H9 (cell line): Measurements from ENCODE around the gene ARCN1. TPM values are rescaled to one million over a fixed set of nuclear protein-coding genes. Genes with fewer than 3 reads are reported as not detected.

Experiments
- DNase-seq: peaks from one replicate; pipeline ENCODE4 v3.0.0-alpha.2; 2017
- H2AFZ ChIP-seq: one replicate; pipeline ENCODE4 v1.6.1; 2013; ENCODE audit warnings: mild to moderate bottlenecking, low read length, control low read depth, moderate library complexity
- H2AK5ac ChIP-seq: 2 replicates; pipeline ENCODE4 v1.6.1; 2013; ENCODE audit warnings: low read length, control low read depth, mixed read lengths; ENCODE audit not compliant: insufficient read length
- H2BK120ac ChIP-seq: one replicate; pipeline ENCODE4 v1.6.1; 2013; ENCODE audit warnings: low read depth, mild to moderate bottlenecking, low read length, control low read depth, inconsistent platforms; ENCODE audit not compliant: poor library complexity, severe bottlenecking
- H2BK12ac ChIP-seq: 2 replicates; pipeline ENCODE4 v1.6.1; 2013; ENCODE audit warnings: low read length, control low read depth, mixed read lengths, low read depth; ENCODE audit not compliant: insufficient read length
- H2BK15ac ChIP-seq: 2 replicates; pipeline ENCODE4 v1.6.1; 2013; ENCODE audit warnings: low read depth, low read length, control low read depth
- H2BK20ac ChIP-seq: one replicate; pipeline ENCODE4 v1.6.1; 2013; ENCODE audit warnings: low read depth, mild to moderate bottlenecking, low read length, control low read depth, inconsistent platforms; ENCODE audit not compliant: poor library complexity, severe bottlenecking
- H2BK5ac ChIP-seq: 2 replicates; pipeline ENCODE4 v1.6.1; 2013; ENCODE audit warnings: low read length, control low read depth, mixed read lengths; ENCODE audit not compliant: insufficient read length
- H3K14ac ChIP-seq: 2 replicates; pipeline ENCODE4 v1.6.1; 2013; ENCODE audit warnings: low read length, control low read depth; ENCODE audit not compliant: insufficient read depth
- H3K18ac ChIP-seq: 2 replicates; pipeline ENCODE4 v1.6.1; 2013; ENCODE audit warnings: low read depth, mild to moderate bottlenecking, mixed read lengths, low read length, control low read depth; ENCODE audit not compliant: insufficient read length
- H3K23ac ChIP-seq: 2 replicates; pipeline ENCODE4 v1.6.1; 2013; ENCODE audit warnings: low read length, control low read depth, mixed read lengths, low read depth; ENCODE audit not compliant: insufficient read length
- H3K23me2 ChIP-seq: 2 replicates; pipeline ENCODE4 v1.6.1; 2013; ENCODE audit warnings: low read depth, mild to moderate bottlenecking, mixed read lengths, low read length, control low read depth; ENCODE audit not compliant: insufficient read length, poor library complexity, severe bottlenecking
- H3K27ac ChIP-seq: 2 replicates; pipeline ENCODE4 v1.5.1; 2013; ENCODE audit warnings: low read length, control low read depth, mixed read lengths, low read depth; ENCODE audit not compliant: insufficient read length
- H3K27me3 ChIP-seq: 2 replicates; pipeline ENCODE4 v1.6.1; 2013; ENCODE audit warnings: low read length, control low read depth, inconsistent platforms; ENCODE audit not compliant: insufficient read depth
- H3K4ac ChIP-seq: 2 replicates; pipeline ENCODE4 v1.6.1; 2013; ENCODE audit warnings: low read depth, mild to moderate bottlenecking, control low read depth, inconsistent platforms, low read length, moderate library complexity
- H3K4me1 ChIP-seq: 2 replicates; pipeline ENCODE4 v1.6.1; 2013; ENCODE audit warnings: low read length, control low read depth, inconsistent platforms; ENCODE audit not compliant: insufficient read depth
- H3K4me2 ChIP-seq: 2 replicates; pipeline ENCODE4 v1.6.1; 2013; ENCODE audit warnings: low read length, control low read depth, mixed read lengths; ENCODE audit not compliant: insufficient read length, insufficient read depth
- H3K56ac ChIP-seq: 2 replicates; pipeline ENCODE4 v1.6.1; 2013; ENCODE audit warnings: low read depth, mild to moderate bottlenecking, mixed read lengths, low read length, control low read depth; ENCODE audit not compliant: insufficient read length
- H3K79me1 ChIP-seq: 2 replicates; pipeline ENCODE4 v1.6.1; 2013; ENCODE audit warnings: low read depth, mild to moderate bottlenecking, moderate library complexity, low read length, control low read depth, inconsistent platforms; ENCODE audit not compliant: insufficient read depth, poor library complexity, severe bottlenecking
- H3K79me2 ChIP-seq: 2 replicates; pipeline ENCODE4 v1.6.1; 2013; ENCODE audit warnings: low read length, control low read depth, inconsistent platforms; ENCODE audit not compliant: insufficient read depth
- H3K9ac ChIP-seq: 2 replicates; pipeline ENCODE4 v1.6.1; 2013; ENCODE audit warnings: low read length, control low read depth, mixed read lengths; ENCODE audit not compliant: insufficient read length; ENCODE audit errors: extremely low read depth
- H3K9me3 ChIP-seq: one replicate; pipeline ENCODE4 v1.6.1; 2013; ENCODE audit warnings: low read depth, low read length, inconsistent platforms; ENCODE audit not compliant: control insufficient read depth
- H3T11ph ChIP-seq: one replicate; pipeline ENCODE4 v1.6.1; 2013; ENCODE audit warnings: mild to moderate bottlenecking, low read length, control low read depth, inconsistent platforms
- H4K20me1 ChIP-seq: one replicate; pipeline ENCODE4 v1.6.1; 2013; ENCODE audit not compliant: control insufficient read depth, insufficient read length, insufficient read depth
- H4K5ac ChIP-seq: 2 replicates; pipeline ENCODE4 v1.6.1; 2013; ENCODE audit warnings: low read depth, mild to moderate bottlenecking, mixed read lengths, low read length, control low read depth; ENCODE audit not compliant: insufficient read length
- H4K8ac ChIP-seq: replicated peaks from 2 replicates; pipeline ENCODE4 v1.6.1; 2013; ENCODE audit warnings: low read length, control low read depth, mixed read lengths, low read depth; ENCODE audit not compliant: insufficient read length
- H4K91ac ChIP-seq: 2 replicates; pipeline ENCODE4 v1.6.1; 2013; ENCODE audit warnings: low read depth, mild to moderate bottlenecking, moderate library complexity, mixed read lengths, low read length, control low read depth; ENCODE audit not compliant: insufficient read length
- H3K27ac Mint-ChIP-seq, 3 experiments: 2 replicates in 2 of 3; 3 replicates in 1 of 3; pipeline ENCODE4 v1.8.0; 2020 to 2021; ENCODE audit warnings: mixed read lengths in 3 of 3, mild to moderate bottlenecking in 1 of 3, moderate library complexity in 1 of 3
- H3K27me3 Mint-ChIP-seq: 2 replicates; pipeline ENCODE4 v1.8.0; 2021; ENCODE audit warnings: low read depth, mild to moderate bottlenecking, moderate library complexity, mixed read lengths
- H3K36me3 Mint-ChIP-seq, 3 experiments: 2 replicates in 2 of 3; 3 replicates in 1 of 3; pipeline ENCODE4 v1.8.0; 2020 to 2021; ENCODE audit warnings: low read depth in 3 of 3, mixed read lengths in 3 of 3; ENCODE audit not compliant: insufficient read depth in 1 of 3
- H3K4me1 Mint-ChIP-seq, 2 experiments: 2 replicates each; pipeline ENCODE4 v1.8.0; 2020; ENCODE audit warnings: mixed read lengths in 2 of 2
- H3K4me3 Mint-ChIP-seq, 2 experiments: 2 replicates in 1 of 2; 3 replicates in 1 of 2; pipeline ENCODE4 v1.8.0; 2020 to 2021; ENCODE audit warnings: mild to moderate bottlenecking in 2 of 2, mixed read lengths in 2 of 2, moderate library complexity in 1 of 2
- H3K9me3 Mint-ChIP-seq, 2 experiments: 2 replicates in 1 of 2; 3 replicates in 1 of 2; pipeline ENCODE4 v1.8.0; 2020; ENCODE audit warnings: mild to moderate bottlenecking in 2 of 2, mixed read lengths in 2 of 2, moderate library complexity in 1 of 2
- CTCF ChIP-seq: fragments of 200-600 bp; sonication (generic); conservative IDR thresholded peaks from 3 replicates; pipeline ENCODE4 v1.8.0; 2021; ENCODE audit warnings: antibody characterized with exemption, mild to moderate bottlenecking
- WGBS: extraction: QIAGEN DNeasy Blood & Tissue Kit; methylation state at CpG from one replicate; pipeline ENCODE4 v1.1.7; 2013; ENCODE audit warnings: missing lambda C conversion rate, low lambda C conversion rate, mixed read lengths; ENCODE audit not compliant: insufficient read length; ENCODE audit errors: extremely low coverage; 5-methylcytosine and 5-hydroxymethylcytosine counted together
- total RNA-seq: library from RNA; stranded (reverse); gene quantifications from 2 replicates; pipeline ENCODE4 v1.2.1, GENCODE V29; 2021

ARCN1 gene
- total RNA-seq, 1 experiment from 2014 or later, result 152 TPM

GRCh38 chr11:118633319-118633690, 61.1 kb downstream of the ARCN1 start:
- Mint-ChIP-seq H3K4me1 (peaks cover 24 to 37% of the 10 kb centered on the region in 2 experiments), H3K4me3 (no peak overlapping the region), H3K9me3 (no peaks in the 10 kb centered on the region), H3K27ac (no peak overlapping the region; a peak in 1 of 7 replicates), H3K36me3 (peaks cover 29 to 60% (median 57%) of the 10 kb centered on the region in 3 experiments), H3K27me3 (no peaks in the 10 kb centered on the region)
- Histone ChIP-seq H3K23me2 (peaks cover 3% of the 10 kb centered on the region), H3K23ac (no peak overlapping the region), H3K27ac (no peak overlapping the region), H2BK15ac (no peak overlapping the region), H3K9me3 (no peaks in the 10 kb centered on the region), H2BK120ac (no peak overlapping the region), H3K27me3 (no peaks in the 10 kb centered on the region), H3K9ac (no peak overlapping the region), H3K79me2 (no peaks in the 10 kb centered on the region), H2BK20ac (no peak overlapping the region), H3K79me1 (no peaks in the 10 kb centered on the region), H4K20me1 (no peaks in the 10 kb centered on the region), H2AFZ (no peak overlapping the region), H3K4me1 (peaks cover 12% of the 10 kb centered on the region; the same call in 1 of the 2 replicates), H3K56ac (no peak overlapping the region), H3K18ac (no peak overlapping the region), H2BK12ac (no peak overlapping the region), H4K8ac (no peak overlapping the region), H3K14ac (no peak overlapping the region; the same call in 1 of the 2 replicates), H3T11ph (no peak overlapping the region), H3K4ac (no peak overlapping the region), H3K4me2 (no peak overlapping the region), H2AK5ac (no peak overlapping the region), H4K91ac (no peak overlapping the region), H2BK5ac (no peak overlapping the region), H4K5ac (no peak overlapping the region)
- no CpG with 5 or more reads among the region's 1 CpG for WGBS
- TF ChIP-seq CTCF, result no peak
- no peak for DNase-seq
